NAMALWA (cell line): ENCODE results near the gene DHODH.
"Not testable (repeated sequence)": the region's sequence is repeated elsewhere in the genome, so short reads cannot be mapped to it uniquely, and the experiment has no call there.

ENCODE experiments used
- DNase-seq: peaks from one replicate; pipeline ENCODE4 v3.0.0-alpha.2; 2015; ENCODE audit warnings: low spot score

The DHODH gene

GRCh38 chr16:72054254-72054847 is 45.8 kb downstream of the DHODH start, which contains the start of gene HP:
Gene HP (plus strand): TSS chr16:72054505. CDS start chr16:72054653, 148 bp downstream.
- not testable (repeated sequence) for DNase-seq

- DNase-seq = no peak
Observed at GRCh38 chr16:72055911-72056310, 47.4 kb downstream of the DHODH start.

DNA sequence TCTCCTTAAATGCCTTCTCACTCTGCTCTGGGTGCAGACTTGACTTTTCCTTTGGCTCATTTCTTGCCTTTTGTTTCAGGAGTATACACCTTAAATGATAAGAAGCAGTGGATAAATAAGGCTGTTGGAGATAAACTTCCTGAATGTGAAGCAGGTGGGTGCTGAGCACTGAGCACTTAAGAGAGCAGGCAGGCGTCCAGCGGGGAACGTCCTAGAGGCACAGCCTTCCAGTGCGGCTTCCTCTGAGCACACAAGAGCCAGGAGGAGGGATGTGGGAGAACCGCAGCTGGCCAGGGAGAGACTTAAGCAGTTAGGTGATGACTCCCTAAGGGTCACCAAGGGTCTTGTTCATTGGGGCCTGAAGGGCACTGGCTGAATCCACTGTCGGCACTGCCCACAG is 48.8 kb downstream of the DHODH start:
- DNase-seq = not testable (repeated sequence)

GRCh38 chr16:72059060-72059459 is 50.5 kb downstream of the DHODH start:
- DNase-seq = not testable (repeated sequence)

- no peak for DNase-seq
Observed at GRCh38 chr16:72060405-72060804, 51.9 kb downstream of the DHODH start.

DNA sequence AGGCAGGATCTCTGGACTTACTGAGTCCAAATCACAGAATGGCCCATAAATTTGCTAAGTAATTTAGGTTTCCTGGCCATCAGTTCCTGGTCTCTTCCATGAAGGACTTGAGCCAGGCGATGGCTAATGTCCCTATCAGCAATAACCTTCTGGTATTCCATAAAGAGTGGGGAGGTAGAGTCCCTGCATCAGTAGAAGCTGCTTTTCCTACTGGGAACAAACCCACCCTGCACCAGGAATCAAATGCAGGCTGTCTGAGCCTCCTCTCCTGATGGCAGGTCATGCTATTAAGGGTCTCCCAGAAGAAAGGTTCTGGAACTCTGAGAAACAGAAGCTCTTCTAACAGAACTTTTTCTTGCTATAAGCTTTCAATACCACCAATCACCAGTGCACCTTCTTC is 53.0 kb downstream of the DHODH start:
- DNase-seq = no peak

DNA sequence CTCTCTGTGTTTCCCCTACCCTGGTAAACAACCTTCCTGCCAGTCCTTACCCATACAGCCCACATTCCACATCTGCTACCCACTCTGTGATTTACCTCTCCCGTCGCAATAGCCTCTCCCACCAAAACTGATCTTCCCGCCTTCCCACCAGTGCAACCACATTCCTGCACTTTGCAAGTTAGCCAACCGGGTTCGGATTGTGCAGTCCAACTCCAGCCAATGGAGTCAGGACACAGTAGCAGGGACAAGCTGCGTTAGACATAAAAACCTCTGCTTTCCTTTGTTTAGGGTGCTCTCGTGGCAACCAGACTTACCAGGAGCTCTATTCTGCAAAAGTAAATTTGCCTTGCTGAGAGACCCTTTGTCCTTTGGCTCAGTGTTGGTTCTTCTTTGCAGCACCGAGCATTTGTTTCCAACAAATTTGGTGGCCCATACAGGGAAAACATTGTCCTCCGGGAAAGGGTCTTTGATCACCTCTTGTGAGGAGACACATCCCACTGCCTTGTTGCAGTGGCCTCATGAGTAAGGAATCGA is 55.9 kb downstream of the DHODH start:
- no peak for DNase-seq

DNA sequence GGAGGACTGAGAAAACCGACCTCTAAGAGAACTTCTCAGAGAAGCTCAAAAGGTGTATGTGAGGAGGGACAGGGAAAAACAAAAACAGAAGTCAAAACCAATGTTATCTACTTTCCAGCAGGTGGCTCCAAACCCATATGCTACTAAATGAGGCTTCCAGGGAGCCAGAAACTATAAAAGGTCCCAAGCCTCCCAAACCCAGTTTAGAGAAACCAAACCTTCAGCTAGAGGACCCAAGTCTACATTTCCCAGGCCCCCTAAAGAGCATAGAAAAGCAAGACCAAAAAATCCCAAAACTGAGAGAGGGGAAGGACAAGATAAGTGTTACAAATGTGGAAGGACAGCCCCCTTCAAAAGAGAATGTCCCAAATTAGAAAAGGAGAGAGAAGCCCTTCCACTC is 58.2 kb downstream of the DHODH start:
- DNase-seq = peak; percentile 61

DNA sequence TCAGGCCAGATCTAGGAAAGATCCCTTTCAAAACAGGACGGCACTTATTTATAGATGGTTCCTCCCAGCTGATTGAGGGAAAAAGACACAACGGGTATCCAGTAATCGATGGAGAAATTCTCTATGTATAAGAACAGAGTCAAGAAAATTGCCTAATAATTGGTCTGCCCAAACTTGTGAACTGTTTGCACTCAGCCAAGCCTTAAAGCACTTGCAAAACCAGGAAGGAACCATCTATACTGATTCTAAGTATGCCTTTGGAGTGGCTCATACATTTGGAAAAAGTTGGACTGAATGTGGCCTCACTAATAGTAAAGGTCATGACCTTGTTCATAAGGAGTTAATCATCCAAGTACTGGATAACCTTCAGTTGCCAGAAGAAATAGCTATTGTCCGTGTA is 60.4 kb downstream of the DHODH start:
- DNase-seq = no peak

GRCh38 chr16:72072514-72073342 is 64.2 kb downstream of the DHODH start:
- DNase-seq = no peak

DNA sequence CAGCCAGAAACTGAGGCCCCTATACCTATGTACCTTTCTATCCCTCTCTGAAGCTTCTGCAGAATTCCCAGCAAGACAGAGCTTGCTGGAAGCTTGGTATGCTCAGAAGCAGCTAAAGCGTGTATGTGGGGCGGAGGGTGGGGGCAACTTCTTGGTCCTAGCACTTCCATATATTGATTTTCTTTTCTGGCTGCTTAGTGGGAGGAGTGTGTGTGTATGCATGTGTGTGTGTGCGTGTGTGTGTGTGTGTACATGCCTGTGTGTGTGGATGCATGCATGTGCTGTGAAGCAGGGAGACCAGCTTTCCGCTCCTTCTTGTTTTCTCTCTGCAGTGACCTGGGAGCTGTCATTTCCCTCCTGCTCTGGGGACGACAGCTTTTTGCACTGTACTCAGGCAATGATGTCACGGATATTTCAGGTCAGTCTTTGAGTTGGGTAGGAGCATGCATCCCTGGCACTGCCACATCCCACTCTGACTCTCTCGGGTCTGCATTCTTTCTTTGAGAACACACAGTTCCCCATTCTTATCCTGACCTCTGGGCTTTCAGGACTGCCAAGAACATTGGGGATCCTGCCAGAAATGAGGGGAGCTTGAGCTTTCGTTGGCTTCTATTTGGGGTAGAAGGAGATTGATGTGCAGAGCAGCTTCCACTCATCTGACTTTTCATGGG is 65.2 kb downstream of the DHODH start:
- no peak for DNase-seq

DNA sequence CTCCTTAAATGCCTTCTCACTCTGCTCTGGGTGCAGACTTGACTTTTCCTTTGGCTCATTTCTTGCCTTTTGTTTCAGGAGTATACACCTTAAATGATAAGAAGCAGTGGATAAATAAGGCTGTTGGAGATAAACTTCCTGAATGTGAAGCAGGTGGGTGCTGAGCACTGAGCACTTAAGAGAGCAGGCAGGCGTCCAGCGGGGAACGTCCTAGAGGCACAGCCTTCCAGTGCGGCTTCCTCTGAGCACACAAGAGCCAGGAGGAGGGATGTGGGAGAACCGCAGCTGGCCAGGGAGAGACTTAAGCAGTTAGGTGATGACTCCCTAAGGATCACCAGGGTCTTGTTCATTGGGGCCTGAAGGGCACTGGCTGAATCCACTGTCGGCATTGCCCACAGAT is 66.5 kb downstream of the DHODH start:
- DNase-seq = not testable (repeated sequence)
